ENCODE results near the gene CUL3. TPM values are rescaled to one million over a fixed set of nuclear protein-coding genes. Genes with fewer than 3 reads are reported as not detected.
"Not testable (repeated sequence)": the region's sequence is repeated elsewhere in the genome, so short reads cannot be mapped to it uniquely, and the experiment has no call there.

CUL3 gene
- polyA plus RNA-seq, 3 donors: 27.2 to 62.5 (median 40.2) TPM

DNA sequence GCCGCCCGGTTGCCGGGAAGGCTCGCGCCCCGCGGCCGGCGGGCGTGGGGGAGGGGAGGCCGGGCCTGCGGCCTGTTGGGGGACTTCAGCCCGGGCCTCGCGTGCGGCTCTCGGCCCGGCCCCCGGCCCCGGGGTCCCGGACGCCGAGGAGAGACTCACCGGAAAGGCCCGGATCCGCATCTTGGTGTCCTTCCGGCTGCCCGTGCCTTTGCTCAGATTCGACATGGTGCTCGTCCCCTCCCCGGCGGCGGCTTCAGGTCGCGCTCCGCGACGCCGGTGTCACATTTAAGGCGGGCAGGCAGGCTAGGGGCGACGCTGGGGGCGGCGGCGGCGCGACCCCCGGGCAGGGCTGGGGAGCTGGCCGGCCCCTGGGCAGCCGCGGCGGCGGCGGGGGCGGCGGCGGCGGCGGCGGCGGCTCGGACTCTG, 365 bp downstream of the CUL3 start:
- H3K27ac ChIP-seq (ENCODE audit: low read depth, low read length): peak overlapping the region; percentile 89
- WGBS, 3 donors: 0 to 1% (median 0%) methylated on average over 36 to 62 of the region's 62 CpGs

DNA sequence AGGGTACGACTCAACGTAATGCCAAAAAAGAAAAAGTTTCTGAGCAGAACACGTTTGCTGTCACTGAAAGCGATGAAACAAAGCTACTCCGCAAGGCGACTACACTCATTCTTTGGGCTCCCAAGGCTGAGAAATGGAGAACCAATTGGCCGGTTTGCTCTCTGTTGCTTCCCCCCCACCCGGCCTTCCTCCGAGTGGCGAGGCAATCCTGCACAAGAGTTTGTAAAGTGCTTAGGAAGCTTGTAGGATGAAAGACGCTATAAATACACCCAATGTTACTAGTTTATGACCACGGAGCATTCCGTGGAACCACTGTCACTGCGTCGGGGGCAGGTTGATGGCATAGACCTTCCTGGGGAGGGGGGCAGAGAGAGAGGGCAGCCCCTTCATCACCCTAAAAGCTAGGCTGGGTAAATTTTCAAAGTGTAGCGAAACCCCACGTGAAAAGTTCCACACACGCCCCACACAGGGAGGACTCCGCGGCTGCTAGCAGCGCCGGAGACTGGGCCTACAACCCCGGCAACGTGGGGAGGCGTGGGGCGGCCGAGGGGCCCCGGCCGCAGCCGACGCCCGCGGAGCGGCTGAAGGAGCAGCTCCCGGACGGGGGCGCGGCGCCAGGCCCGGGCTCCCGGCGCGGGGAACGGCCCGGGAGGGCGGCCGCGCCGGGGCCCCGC, 915 bp downstream of the CUL3 start:
- H3K27ac ChIP-seq (ENCODE audit: low read depth, low read length): peak overlapping the region; percentile 89
- 0 to 1% (median 0%) methylated on average over 48 to 50 of the region's 50 CpGs for WGBS, 3 donors

DNA sequence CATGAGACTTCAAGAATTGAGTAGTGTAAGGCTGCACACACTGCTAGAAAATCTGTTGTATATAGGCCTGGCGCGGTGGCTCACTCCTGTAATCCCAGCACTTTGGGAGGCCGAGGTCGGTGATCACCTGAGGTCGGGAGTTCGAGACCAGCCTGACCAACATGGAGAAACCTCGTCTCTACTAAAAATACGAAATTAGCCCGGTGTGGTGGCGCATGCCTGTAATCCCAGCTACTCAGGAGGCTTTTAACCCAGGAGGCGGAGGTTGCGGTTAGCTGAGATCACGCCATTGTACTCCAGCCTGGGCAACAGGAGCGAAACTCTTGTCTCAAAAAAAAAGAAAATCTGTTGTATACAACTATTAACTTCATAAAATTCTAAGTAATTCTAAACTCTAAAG, 2.1 kb downstream of the CUL3 start:
- H3K27ac ChIP-seq (ENCODE audit: low read depth, low read length): not testable (repeated sequence)
- 95 to 96% (median 95%) methylated on average over 14 of the region's 14 CpGs for WGBS, 3 donors

DNA sequence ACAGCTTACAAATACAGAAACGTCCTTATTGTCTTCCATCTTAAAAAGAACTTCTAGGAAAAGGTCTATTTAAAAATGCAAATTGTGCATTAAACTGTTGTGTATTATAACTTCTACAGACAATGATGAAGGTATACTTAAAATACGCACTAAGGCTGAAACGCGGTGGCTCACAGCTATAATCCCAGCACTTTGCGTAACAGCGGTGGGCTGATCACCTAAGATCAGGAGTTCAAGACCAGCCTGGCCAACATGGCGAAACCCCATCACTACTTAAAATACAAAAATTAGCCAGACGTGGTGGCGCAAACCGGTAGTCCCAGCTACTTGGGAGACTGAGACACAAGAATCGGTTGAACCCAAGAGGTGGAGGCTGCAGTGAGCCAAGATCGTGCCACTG, 4.9 kb downstream of the CUL3 start:
- WGBS, 3 donors: 92 to 94% (median 93%) methylated on average over 12 of the region's 12 CpGs
- no peak overlapping the region for H3K27ac ChIP-seq (ENCODE audit: low read depth, low read length)

DNA sequence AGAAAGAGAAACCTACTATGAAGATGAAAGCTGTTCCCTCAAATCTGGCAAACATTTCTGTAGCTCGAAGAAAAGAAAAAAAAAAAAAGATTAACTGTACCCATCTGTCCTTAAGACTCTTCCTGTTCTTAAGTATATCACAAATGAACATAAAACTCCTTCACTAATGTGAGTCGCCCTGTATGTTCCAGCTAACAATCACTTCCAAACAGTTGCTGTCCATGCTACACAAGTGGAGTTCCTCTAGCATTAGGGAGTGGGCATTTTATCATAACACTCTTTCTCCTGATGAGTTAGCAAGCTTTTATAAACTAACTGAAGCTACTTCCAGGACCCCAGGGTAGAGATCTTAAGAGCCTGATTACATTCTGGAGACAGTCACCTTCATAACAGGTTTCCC, 5.8 kb downstream of the CUL3 start:
- 12 to 34% (median 13%) methylated on average over 2 of the region's 2 CpGs for WGBS, 3 donors
- H3K27ac ChIP-seq (ENCODE audit: low read depth, low read length): no peak overlapping the region

DNA sequence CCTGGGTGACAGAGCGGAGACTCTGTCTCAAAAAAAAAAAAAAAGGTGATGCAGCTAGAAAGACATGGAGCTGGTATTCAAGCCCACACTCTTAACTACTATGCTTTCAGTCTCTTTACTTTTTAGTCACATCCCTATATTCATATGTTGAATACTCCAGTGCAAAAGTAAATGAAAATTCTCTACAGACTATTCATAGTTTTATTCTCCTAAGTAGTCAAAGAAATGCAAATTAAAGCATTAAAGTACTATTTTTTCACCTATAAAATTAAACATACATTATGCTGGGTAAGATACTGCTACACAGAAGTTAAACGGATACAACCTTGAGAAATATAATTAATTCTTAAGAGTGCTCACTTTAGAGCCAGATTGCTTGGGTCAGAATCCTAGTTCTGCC, 7.6 kb downstream of the CUL3 start:
- no peak overlapping the region for H3K27ac ChIP-seq (ENCODE audit: low read depth, low read length)
- 62 to 88% (median 84%) methylated on average over 2 of the region's 2 CpGs for WGBS, 3 donors

DNA sequence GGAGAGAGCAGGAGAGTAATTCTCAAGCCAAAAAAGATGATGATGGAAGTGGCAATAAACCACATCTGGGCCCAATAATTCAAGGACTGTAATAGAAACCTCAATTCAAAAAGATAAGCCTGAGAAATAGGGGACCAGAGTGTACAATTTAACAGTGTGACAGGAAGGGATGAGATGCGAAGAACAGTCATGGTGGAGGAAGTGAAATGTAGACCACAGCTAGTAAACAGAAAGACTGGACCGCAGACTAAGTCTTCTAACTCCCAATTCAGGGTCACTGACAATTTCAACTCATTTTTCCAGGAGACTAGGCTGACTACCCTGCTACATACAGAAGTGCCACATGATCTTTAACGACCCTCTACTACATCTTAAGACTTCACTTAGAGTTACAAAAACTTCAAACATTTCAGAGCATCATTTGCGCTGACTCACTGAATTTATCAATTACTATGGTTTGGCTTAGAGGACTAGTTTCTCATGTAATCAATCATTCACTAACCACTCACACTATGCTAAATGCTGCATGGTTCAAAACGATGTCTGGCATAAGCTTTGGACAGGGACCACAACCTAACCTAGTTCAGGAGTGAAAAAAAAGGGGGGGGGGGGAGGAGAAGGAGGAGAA, 9.0 kb downstream of the CUL3 start:
- 53 to 76% (median 61%) methylated on average over 5 of the region's 5 CpGs for WGBS, 3 donors
- H3K27ac ChIP-seq (ENCODE audit: low read depth, low read length): no peak overlapping the region

DNA sequence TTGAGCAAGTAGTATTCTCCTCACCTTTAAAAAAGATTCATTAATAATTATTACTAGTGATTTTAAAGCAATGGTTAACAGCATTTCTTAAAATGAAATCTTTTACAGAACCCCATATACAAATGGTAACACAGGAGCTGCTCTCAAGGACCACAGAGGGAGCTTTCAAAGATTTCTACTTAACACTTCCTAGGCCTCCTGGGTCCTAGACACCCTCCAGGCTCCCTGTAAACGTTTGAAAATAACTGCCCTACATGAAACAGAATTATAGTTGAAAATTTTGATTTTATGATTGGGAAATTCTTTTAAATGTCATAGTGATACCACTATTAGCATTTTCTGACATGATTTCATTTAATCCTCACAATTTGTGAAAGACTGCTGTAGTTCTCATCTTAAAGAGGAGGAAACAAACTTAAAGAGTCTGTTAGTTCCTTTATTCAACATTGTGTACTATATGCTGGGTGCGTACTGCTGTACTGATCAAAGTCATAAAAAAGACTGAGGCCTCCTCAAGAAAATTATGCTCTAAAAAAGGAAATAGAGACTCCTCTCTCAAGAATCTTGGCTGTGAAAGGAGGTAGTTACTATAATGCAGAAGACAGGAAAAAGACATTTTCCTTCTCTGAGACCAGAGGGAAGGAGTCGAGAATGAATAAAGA, 10.6 kb downstream of the CUL3 start:
- no peak overlapping the region for H3K27ac ChIP-seq (ENCODE audit: low read depth, low read length)
- 28 to 32% (median 31%) methylated on average over 3 of the region's 3 CpGs for WGBS, 3 donors

DNA sequence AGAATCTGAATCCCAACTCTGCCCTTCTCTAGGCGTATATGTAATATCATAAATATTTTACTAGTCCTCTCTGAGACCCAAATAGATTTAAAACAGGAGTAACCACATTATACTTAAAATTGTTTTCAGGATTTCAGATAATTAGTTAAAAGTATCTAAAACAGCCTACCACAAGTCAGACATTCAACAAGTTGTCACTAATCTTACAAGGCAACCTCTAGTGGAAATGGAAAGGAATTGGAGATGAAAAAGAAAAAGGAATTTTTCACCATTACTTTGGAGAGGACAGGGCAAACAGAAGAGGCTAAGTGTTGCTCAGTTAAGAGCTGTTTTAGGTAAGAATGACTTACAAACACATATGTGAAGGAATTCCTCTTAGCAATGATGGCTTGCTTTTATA, 11.4 kb downstream of the CUL3 start:
- H3K27ac ChIP-seq (ENCODE audit: low read depth, low read length): no peak overlapping the region
- WGBS, 3 donors: 96 to 97% (median 97%) methylated on average over 1 of the region's 1 CpG

DNA sequence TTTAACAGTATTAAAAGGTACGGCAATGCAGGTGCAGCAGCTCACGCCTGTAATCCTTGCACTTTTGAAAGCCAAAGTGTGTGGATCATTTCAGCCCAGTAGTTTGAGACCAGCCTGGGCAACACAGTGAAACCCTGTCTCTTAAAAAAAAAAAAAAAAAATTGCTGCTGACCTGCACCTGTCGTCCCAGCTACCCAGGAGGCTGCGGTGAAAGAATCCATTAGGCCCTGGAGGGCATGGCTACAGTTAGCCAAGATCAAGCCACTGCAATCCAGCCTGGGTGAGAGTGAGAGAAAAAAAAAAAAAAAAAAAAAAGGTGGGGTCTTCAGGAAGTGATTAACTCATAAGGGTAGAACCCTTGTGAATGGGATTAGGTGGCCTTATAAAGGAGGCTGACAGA, 12.8 kb downstream of the CUL3 start:
- 77 to 90% (median 87%) methylated on average over 4 of the region's 4 CpGs for WGBS, 3 donors
- no peak overlapping the region for H3K27ac ChIP-seq (ENCODE audit: low read depth, low read length)

DNA sequence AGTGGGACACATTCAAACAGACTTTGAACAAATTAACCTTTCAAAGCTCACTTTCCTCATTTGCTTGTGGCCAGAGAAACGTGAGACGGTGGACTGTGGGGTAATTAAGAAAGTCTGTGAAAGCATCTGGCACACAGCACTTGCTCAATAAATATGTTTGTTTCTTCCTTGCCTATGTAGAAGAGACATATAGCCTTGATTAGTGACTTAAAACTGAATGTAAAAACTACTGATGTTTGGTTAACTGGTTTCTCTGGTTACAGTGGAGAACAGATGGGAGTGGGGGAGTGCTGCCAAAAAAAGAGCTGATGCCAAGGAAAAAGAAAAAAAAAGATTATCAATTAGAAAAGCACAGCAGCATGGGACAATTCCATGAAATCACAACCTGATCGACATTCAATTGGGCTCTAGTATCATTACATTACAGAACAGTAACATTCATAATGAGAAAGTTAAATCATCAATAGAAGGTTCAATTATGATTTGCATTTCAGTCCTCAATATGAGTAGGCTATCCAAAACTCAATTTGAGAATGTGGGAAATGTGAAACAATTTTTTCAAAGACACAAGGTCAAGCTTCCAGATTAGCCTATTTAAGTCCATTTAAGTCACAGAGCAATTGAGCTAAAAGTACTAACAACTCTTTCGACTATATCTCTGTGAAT, 14.7 kb downstream of the CUL3 start:
- H3K27ac ChIP-seq (ENCODE audit: low read depth, low read length): no peak overlapping the region
- WGBS, 3 donors: 39 to 49% (median 45%) methylated on average over 4 of the region's 4 CpGs

DNA sequence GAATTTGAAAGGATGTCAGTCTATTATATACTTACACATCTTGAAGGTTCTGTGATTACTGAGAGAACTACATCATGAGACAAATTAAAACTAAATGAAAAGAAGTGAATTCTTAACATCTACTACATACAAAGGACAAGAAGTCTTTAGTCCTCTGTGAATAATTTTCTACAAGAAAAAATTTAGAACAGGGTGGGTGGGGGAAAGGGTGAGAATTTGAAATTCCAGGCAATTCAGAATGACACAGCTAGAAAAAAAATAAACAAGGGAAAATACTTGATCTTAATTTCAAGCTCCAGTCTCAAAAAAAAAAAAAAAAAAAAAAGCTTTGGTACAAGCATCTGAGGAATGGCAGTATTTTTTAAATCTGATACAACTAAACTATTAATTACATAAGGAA, 15.5 kb downstream of the CUL3 start:
- H3K27ac ChIP-seq (ENCODE audit: low read depth, low read length): no peak overlapping the region

DNA sequence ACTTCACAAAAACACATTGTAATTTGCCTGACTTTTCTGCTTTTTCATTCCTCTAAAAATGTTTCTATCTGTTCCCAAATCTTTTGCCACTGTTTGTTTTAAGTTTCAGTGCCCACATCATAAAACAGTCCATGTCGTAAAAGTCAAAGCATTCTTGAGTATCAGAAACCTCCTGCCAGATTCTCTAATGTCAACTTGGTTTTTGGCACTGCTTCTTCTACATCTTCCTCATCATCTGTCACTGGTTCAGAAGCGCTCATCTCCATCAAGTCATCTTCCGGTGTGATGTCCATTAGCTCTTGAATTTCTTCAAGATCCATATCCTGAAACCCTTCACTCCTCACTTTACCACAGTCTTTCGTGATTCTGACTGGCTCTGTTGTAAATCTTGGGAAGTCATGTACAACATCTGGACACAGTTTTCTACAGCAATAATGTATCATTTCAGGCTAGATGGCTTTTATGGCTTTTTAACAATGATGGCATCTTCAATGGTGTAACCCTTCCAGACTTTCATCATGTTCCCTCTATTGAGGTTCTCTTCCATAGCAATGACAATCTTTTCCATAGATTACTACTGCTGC, 19.6 kb downstream of the CUL3 start:
- 97 to 98% (median 98%) methylated on average over 4 of the region's 4 CpGs for WGBS, 3 donors

DNA sequence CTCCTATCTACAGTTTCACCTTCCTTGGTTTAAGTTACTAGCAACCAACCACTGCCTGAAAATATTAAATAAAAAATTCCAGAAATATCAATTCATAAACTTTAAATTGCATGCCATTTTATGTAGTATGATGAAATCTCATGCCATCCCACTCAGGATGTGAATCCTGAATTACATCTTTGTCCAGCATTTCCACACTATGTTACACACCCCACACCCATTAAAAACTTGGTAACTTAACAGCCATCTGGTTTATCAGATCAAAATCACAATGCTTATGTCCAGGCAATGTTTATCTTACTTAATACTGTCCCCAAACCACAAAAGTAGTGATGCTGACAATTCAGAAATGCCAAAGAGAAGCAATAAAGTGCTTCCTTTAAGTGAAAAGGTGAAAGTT, 21.6 kb downstream of the CUL3 start:
- H3K27ac ChIP-seq (ENCODE audit: low read depth, low read length): no peak overlapping the region

More for the DNA sequence above, 19.6 kb downstream of the CUL3 start:
- H3K27ac ChIP-seq (ENCODE audit: low read depth, low read length): no peak overlapping the region

DNA sequence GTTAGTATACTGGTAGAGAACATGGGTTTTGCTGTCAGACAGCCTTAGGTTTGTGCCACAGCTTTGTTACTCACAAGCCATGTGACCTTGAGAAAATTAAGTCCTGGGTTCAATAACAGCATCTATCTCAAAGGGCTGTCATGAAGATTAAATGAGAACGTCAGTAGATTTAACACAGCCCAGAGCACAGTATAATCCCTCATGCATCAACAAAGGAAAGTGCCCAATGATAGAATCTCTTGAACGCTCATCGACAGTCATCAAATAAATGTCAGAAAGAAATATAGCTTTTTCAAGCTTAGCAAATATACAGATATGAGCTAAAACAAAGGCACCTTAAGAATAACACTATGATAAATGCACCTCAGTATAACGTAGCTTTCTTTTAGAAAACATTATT, 22.3 kb downstream of the CUL3 start:
- WGBS, 3 donors: 51 to 88% (median 77%) methylated on average over 4 of the region's 4 CpGs
- H3K27ac ChIP-seq (ENCODE audit: low read depth, low read length): no peak overlapping the region

DNA sequence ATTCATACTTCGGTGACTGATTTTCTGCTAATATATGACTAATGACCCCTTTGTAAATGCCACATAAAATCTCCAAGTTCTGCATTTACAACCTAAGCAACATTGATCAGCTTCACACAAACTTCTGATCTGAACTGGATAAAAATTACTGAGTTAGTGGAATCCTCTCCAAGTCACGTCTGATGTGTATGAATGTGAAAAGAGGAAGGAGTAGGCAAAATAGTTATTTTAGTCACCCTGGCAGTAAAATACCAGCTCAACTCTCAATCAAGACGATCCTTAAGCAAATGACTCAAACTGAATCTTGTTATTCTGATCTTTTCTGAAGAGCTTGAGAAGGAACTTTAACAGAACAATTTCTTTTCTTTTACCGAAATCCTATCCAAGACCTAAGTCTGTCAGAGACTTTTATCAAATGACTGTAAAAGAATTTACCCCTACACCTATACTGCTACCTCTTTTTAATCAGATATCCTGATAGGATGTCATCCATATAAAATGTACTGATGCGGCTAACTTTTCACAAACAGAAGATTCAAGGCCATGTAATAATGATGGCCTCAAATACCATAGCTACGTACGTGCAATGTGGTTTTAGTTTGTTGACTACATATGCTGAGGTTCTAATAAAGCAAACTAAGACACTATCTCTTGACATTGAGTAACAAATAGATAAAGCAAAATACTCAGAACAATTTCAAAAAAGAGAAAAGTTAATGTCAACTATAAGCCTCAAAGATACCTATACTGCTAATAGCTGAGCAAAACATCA, 23.7 kb downstream of the CUL3 start:
- H3K27ac ChIP-seq (ENCODE audit: low read depth, low read length): no peak overlapping the region
- WGBS, 3 donors: 55 to 76% (median 68%) methylated on average over 7 of the region's 7 CpGs

DNA sequence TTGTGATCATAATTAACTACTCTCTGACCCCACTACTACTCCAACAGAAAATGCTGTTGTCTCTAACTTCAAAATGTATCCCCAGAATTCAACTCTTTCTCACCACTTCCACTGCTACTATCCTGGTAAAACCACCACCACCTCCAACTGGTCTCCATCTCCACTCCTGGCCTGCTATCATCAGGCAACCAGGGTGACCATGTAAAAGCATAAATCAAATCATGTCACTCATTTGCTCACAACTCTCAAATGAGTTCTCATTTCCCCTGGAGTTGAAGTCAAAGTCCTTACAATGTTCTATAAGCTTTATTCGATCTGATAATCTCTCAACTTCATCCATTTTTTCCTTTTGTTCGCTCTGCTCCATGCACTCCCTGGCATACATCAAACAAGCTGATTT, 24.6 kb downstream of the CUL3 start:
- H3K27ac ChIP-seq (ENCODE audit: low read depth, low read length): no peak overlapping the region
- 97 to 98% (median 98%) methylated on average over 2 of the region's 2 CpGs for WGBS, 3 donors

DNA sequence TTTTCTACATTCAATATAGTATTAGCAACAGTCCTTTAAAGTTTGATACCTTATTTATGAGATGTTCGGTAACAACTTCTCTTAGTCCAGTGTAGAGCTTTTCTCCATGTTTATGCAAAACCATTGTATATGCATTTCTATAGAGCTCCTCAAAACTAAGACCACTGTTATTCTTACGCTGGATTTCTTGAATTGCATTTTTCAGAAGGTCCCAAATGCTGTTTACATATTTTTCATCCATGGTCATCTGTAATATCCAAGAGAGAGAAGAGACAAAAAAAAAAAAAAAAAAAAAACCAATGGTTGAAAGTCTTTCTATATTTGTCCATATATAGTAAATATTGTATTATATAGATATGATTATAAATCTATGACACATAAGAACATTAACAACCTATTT, 27.6 kb downstream of the CUL3 start:
- 97 to 100% (median 99%) methylated on average over 2 of the region's 2 CpGs for WGBS, 3 donors
- H3K27ac ChIP-seq (ENCODE audit: low read depth, low read length): no peak overlapping the region
